H9 (cell line): ENCODE results near the gene SYT3. TPM values are rescaled to one million over a fixed set of nuclear protein-coding genes. Genes with fewer than 3 reads are reported as not detected.

Experiments
- DNase-seq: peaks from one replicate; pipeline ENCODE4 v3.0.0-alpha.2; 2017
- H2AFZ ChIP-seq: one replicate; pipeline ENCODE4 v1.6.1; 2013; ENCODE audit warnings: mild to moderate bottlenecking, low read length, control low read depth, moderate library complexity
- H2AK5ac ChIP-seq: 2 replicates; pipeline ENCODE4 v1.6.1; 2013; ENCODE audit warnings: low read length, control low read depth, mixed read lengths; ENCODE audit not compliant: insufficient read length
- H2BK120ac ChIP-seq: one replicate; pipeline ENCODE4 v1.6.1; 2013; ENCODE audit warnings: low read depth, mild to moderate bottlenecking, low read length, control low read depth, inconsistent platforms; ENCODE audit not compliant: poor library complexity, severe bottlenecking
- H2BK12ac ChIP-seq: 2 replicates; pipeline ENCODE4 v1.6.1; 2013; ENCODE audit warnings: low read length, control low read depth, mixed read lengths, low read depth; ENCODE audit not compliant: insufficient read length
- H2BK15ac ChIP-seq: 2 replicates; pipeline ENCODE4 v1.6.1; 2013; ENCODE audit warnings: low read depth, low read length, control low read depth
- H2BK20ac ChIP-seq: one replicate; pipeline ENCODE4 v1.6.1; 2013; ENCODE audit warnings: low read depth, mild to moderate bottlenecking, low read length, control low read depth, inconsistent platforms; ENCODE audit not compliant: poor library complexity, severe bottlenecking
- H2BK5ac ChIP-seq: 2 replicates; pipeline ENCODE4 v1.6.1; 2013; ENCODE audit warnings: low read length, control low read depth, mixed read lengths; ENCODE audit not compliant: insufficient read length
- H3K14ac ChIP-seq: 2 replicates; pipeline ENCODE4 v1.6.1; 2013; ENCODE audit warnings: low read length, control low read depth; ENCODE audit not compliant: insufficient read depth
- H3K18ac ChIP-seq: 2 replicates; pipeline ENCODE4 v1.6.1; 2013; ENCODE audit warnings: low read depth, mild to moderate bottlenecking, mixed read lengths, low read length, control low read depth; ENCODE audit not compliant: insufficient read length
- H3K23ac ChIP-seq: 2 replicates; pipeline ENCODE4 v1.6.1; 2013; ENCODE audit warnings: low read length, control low read depth, mixed read lengths, low read depth; ENCODE audit not compliant: insufficient read length
- H3K23me2 ChIP-seq: 2 replicates; pipeline ENCODE4 v1.6.1; 2013; ENCODE audit warnings: low read depth, mild to moderate bottlenecking, mixed read lengths, low read length, control low read depth; ENCODE audit not compliant: insufficient read length, poor library complexity, severe bottlenecking
- H3K27ac ChIP-seq: 2 replicates; pipeline ENCODE4 v1.5.1; 2013; ENCODE audit warnings: low read length, control low read depth, mixed read lengths, low read depth; ENCODE audit not compliant: insufficient read length
- H3K27me3 ChIP-seq: 2 replicates; pipeline ENCODE4 v1.6.1; 2013; ENCODE audit warnings: low read length, control low read depth, inconsistent platforms; ENCODE audit not compliant: insufficient read depth
- H3K4ac ChIP-seq: 2 replicates; pipeline ENCODE4 v1.6.1; 2013; ENCODE audit warnings: low read depth, mild to moderate bottlenecking, control low read depth, inconsistent platforms, low read length, moderate library complexity
- H3K4me1 ChIP-seq: 2 replicates; pipeline ENCODE4 v1.6.1; 2013; ENCODE audit warnings: low read length, control low read depth, inconsistent platforms; ENCODE audit not compliant: insufficient read depth
- H3K4me2 ChIP-seq: 2 replicates; pipeline ENCODE4 v1.6.1; 2013; ENCODE audit warnings: low read length, control low read depth, mixed read lengths; ENCODE audit not compliant: insufficient read length, insufficient read depth
- H3K56ac ChIP-seq: 2 replicates; pipeline ENCODE4 v1.6.1; 2013; ENCODE audit warnings: low read depth, mild to moderate bottlenecking, mixed read lengths, low read length, control low read depth; ENCODE audit not compliant: insufficient read length
- H3K79me1 ChIP-seq: 2 replicates; pipeline ENCODE4 v1.6.1; 2013; ENCODE audit warnings: low read depth, mild to moderate bottlenecking, moderate library complexity, low read length, control low read depth, inconsistent platforms; ENCODE audit not compliant: insufficient read depth, poor library complexity, severe bottlenecking
- H3K79me2 ChIP-seq: 2 replicates; pipeline ENCODE4 v1.6.1; 2013; ENCODE audit warnings: low read length, control low read depth, inconsistent platforms; ENCODE audit not compliant: insufficient read depth
- H3K9ac ChIP-seq: 2 replicates; pipeline ENCODE4 v1.6.1; 2013; ENCODE audit warnings: low read length, control low read depth, mixed read lengths; ENCODE audit not compliant: insufficient read length; ENCODE audit errors: extremely low read depth
- H3K9me3 ChIP-seq: one replicate; pipeline ENCODE4 v1.6.1; 2013; ENCODE audit warnings: low read depth, low read length, inconsistent platforms; ENCODE audit not compliant: control insufficient read depth
- H3T11ph ChIP-seq: one replicate; pipeline ENCODE4 v1.6.1; 2013; ENCODE audit warnings: mild to moderate bottlenecking, low read length, control low read depth, inconsistent platforms
- H4K20me1 ChIP-seq: one replicate; pipeline ENCODE4 v1.6.1; 2013; ENCODE audit not compliant: control insufficient read depth, insufficient read length, insufficient read depth
- H4K5ac ChIP-seq: 2 replicates; pipeline ENCODE4 v1.6.1; 2013; ENCODE audit warnings: low read depth, mild to moderate bottlenecking, mixed read lengths, low read length, control low read depth; ENCODE audit not compliant: insufficient read length
- H4K8ac ChIP-seq: replicated peaks from 2 replicates; pipeline ENCODE4 v1.6.1; 2013; ENCODE audit warnings: low read length, control low read depth, mixed read lengths, low read depth; ENCODE audit not compliant: insufficient read length
- H4K91ac ChIP-seq: 2 replicates; pipeline ENCODE4 v1.6.1; 2013; ENCODE audit warnings: low read depth, mild to moderate bottlenecking, moderate library complexity, mixed read lengths, low read length, control low read depth; ENCODE audit not compliant: insufficient read length
- H3K27ac Mint-ChIP-seq, 3 experiments: 2 replicates in 2 of 3; 3 replicates in 1 of 3; pipeline ENCODE4 v1.8.0; 2020 to 2021; ENCODE audit warnings: mixed read lengths in 3 of 3, mild to moderate bottlenecking in 1 of 3, moderate library complexity in 1 of 3
- H3K27me3 Mint-ChIP-seq: 2 replicates; pipeline ENCODE4 v1.8.0; 2021; ENCODE audit warnings: low read depth, mild to moderate bottlenecking, moderate library complexity, mixed read lengths
- H3K36me3 Mint-ChIP-seq, 3 experiments: 2 replicates in 2 of 3; 3 replicates in 1 of 3; pipeline ENCODE4 v1.8.0; 2020 to 2021; ENCODE audit warnings: low read depth in 3 of 3, mixed read lengths in 3 of 3; ENCODE audit not compliant: insufficient read depth in 1 of 3
- H3K4me1 Mint-ChIP-seq, 2 experiments: 2 replicates each; pipeline ENCODE4 v1.8.0; 2020; ENCODE audit warnings: mixed read lengths in 2 of 2
- H3K4me3 Mint-ChIP-seq, 2 experiments: 2 replicates in 1 of 2; 3 replicates in 1 of 2; pipeline ENCODE4 v1.8.0; 2020 to 2021; ENCODE audit warnings: mild to moderate bottlenecking in 2 of 2, mixed read lengths in 2 of 2, moderate library complexity in 1 of 2
- H3K9me3 Mint-ChIP-seq, 2 experiments: 2 replicates in 1 of 2; 3 replicates in 1 of 2; pipeline ENCODE4 v1.8.0; 2020; ENCODE audit warnings: mild to moderate bottlenecking in 2 of 2, mixed read lengths in 2 of 2, moderate library complexity in 1 of 2
- CTCF ChIP-seq: fragments of 200-600 bp; sonication (generic); conservative IDR thresholded peaks from 3 replicates; pipeline ENCODE4 v1.8.0; 2021; ENCODE audit warnings: antibody characterized with exemption, mild to moderate bottlenecking
- WGBS: extraction: QIAGEN DNeasy Blood & Tissue Kit; methylation state at CpG from one replicate; pipeline ENCODE4 v1.1.7; 2013; ENCODE audit warnings: missing lambda C conversion rate, low lambda C conversion rate, mixed read lengths; ENCODE audit not compliant: insufficient read length; ENCODE audit errors: extremely low coverage; 5-methylcytosine and 5-hydroxymethylcytosine counted together
- total RNA-seq: library from RNA; stranded (reverse); gene quantifications from 2 replicates; pipeline ENCODE4 v1.2.1, GENCODE V29; 2021

Gene SYT3
- total RNA-seq, 1 experiment from 2014 or later = 3.1 TPM

DNA sequence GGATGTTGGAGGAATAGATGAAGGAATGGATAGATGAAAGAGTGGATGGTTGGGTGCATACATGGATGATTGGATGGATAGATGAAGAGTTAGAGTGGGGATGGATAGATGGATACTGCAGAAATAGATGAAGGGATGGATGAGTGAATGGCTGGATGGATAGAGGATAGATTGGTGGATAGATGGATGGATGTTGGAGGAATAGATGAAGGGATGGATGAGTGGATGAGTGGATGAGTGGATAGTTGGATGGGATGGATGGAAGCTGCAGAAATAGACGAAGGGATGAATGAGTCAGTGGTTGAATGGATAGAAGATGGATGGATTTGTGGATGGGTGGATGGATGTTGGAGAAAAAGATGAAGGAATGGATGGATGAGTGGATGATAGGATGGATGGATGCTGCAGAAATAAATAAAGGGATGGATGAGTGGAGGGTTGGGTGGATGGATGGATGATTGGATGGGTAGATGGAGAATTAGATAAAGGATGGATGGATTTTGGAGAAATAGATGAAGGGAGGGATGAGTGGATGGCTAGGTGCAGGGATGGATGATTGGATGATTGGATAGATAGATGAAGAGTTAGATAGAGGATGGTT, 4.7 kb upstream of the SYT3 start:
- Histone ChIP-seq H2BK5ac (no peak overlapping the region), H3K4me2 (no peak overlapping the region), H2BK20ac (no peak overlapping the region), H3K4me1 (no peaks in the 10 kb centered on the region), H2BK120ac (no peak overlapping the region), H4K5ac (no peak overlapping the region), H4K8ac (no peak overlapping the region), H2AFZ (no peak overlapping the region), H2BK12ac (no peak overlapping the region), H2AK5ac (no peak overlapping the region), H3K27me3 (peaks cover 4% of the 10 kb centered on the region), H3K14ac (no peak overlapping the region), H3K23ac (no peak overlapping the region), H2BK15ac (no peak overlapping the region), H4K91ac (no peak overlapping the region), H3T11ph (no peak overlapping the region), H3K9ac (no peak overlapping the region), H3K23me2 (peaks cover 3% of the 10 kb centered on the region), H3K18ac (no peak overlapping the region), H3K79me1 (no peaks in the 10 kb centered on the region), H4K20me1 (no peaks in the 10 kb centered on the region), H3K79me2 (no peaks in the 10 kb centered on the region), H3K56ac (no peak overlapping the region), H3K9me3 (no peaks in the 10 kb centered on the region), H3K4ac (no peak overlapping the region), H3K27ac (no peak overlapping the region)
- DNase-seq = no peak
- H3K27ac Mint-ChIP-seq = no peak overlapping the region
- H3K4me3 Mint-ChIP-seq = no peak overlapping the region
- 100% methylated on average over 1 of the region's 1 CpG for WGBS
- peaks cover 16% of the 10 kb centered on the region for H3K27me3 Mint-ChIP-seq
- H3K4me1 Mint-ChIP-seq = peaks cover 2 to 10% of the 10 kb centered on the region in 2 experiments; a peak in 3 of 4 replicates
- H3K36me3 Mint-ChIP-seq = no peaks in the 10 kb centered on the region
- TF ChIP-seq CTCF = no peak
- H3K9me3 Mint-ChIP-seq = no peaks in the 10 kb centered on the region
